ENCODE results near the gene MLC1.

MLC1 gene

DNA sequence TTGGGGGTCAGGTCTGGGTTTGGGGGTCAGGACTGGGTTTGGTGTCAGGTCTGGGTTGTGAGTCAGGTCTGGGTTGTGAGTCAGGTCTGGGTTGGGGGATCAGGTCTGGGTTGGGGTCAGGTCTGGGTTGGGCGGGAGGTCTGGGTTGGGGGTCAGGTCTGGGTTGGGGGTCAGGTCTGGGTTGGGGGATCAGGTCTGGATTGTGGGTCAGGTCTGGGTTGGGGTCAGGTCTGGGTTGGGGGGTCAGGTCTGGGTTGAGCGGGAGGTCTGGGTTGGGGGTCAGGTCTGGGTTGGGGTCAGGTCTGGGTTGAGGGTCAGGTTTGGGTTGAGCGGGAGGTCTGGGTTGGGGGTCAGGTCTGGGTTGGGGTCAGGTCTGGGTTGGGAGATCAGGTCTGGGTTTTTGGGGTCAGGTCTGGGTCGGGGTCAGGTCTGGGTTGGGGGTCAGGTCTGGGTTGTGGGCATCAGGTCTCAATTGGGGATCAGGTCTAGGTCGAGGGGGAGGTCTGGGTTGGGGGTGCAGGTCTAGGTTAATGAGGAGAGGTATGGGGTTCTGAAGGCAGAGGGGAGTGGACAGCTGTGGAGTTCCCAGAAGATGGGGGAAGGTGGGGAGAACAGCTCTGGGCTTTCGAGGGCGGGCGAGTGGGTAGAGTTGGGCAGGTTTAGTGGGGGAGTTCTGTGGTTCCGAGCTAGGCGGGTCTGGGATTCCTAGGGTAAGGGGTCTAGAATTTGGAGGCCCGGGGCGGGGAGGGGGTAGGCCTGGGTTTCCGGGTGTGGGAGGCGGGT is 27.8 kb downstream of the MLC1 start:
- DNase-seq = no peak

DNA sequence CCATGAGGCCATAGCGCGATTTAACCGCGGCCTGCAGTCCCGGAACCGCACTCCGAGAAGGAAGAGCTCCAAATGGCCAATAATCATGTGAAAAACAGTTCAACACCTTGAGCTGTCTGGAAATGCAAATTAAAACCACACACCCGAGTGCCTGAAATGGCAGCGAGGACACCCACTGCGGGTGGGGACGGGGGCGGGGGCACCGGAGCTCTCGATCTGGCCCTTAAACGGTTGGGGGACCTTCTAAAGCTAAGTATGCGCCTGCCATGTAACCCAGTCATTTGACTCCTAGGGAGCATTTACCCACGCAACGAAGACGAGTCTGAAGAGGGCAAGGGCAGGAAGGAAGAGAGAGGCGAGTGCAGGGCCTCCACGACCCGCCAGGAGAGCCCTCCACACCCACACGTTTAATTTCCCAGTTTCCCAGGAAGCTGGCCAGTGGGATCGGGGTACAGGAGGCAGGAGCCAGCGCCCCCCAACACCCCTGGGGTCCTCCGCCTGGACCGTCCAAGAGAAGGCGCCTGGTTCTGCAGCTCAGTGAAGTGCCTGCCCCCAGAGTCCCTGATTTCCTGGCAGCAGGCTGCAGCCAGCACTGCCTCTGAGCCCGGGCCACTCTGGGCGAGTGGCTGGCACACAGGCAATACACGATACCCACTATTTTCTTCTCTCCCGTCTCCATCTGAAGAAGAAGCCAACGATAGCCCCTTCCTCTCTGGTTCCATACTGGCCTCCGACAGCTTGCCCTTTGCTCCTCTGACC is 28.8 kb downstream of the MLC1 start:
- no peak for DNase-seq

DNA sequence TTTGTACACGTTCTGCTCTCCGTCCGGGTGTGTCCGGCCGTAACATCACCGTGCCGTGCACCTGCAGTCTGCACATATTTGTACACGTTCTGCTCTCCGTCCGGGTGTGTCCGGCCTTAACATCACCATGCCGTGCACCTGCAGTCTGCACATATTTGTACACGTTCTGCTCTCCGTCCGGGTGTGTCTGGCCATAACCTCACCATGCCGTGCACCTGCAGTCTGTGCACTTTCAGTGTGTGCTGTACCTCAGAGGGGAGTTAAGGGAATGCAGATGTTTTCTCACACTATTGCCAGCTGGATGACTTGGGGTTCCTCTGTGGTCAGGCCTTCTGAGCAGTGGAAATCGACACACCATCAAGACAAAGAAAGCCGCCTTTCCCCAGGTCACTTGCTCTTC is 31.4 kb downstream of the MLC1 start:
- no peak for DNase-seq

DNA sequence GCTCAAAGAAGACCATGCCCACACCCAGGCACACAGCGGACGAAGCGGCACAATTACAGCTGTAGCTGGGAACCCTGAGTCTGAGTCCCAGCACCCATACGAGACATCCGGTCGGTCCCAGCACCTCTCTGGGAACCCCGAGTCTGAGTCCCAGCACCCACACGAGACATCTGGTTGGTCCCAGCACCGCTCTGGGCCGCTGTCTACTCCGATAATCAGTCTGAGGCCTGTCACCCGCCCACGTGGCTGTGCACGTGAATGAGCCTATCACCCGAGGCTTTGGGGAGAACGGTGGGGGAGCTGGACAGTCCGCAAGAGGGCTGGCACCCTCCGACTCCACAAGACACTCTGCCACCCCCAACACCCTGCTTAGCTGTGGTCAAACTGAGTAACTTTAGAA is 33.3 kb downstream of the MLC1 start:
- DNase-seq = no peak

DNA sequence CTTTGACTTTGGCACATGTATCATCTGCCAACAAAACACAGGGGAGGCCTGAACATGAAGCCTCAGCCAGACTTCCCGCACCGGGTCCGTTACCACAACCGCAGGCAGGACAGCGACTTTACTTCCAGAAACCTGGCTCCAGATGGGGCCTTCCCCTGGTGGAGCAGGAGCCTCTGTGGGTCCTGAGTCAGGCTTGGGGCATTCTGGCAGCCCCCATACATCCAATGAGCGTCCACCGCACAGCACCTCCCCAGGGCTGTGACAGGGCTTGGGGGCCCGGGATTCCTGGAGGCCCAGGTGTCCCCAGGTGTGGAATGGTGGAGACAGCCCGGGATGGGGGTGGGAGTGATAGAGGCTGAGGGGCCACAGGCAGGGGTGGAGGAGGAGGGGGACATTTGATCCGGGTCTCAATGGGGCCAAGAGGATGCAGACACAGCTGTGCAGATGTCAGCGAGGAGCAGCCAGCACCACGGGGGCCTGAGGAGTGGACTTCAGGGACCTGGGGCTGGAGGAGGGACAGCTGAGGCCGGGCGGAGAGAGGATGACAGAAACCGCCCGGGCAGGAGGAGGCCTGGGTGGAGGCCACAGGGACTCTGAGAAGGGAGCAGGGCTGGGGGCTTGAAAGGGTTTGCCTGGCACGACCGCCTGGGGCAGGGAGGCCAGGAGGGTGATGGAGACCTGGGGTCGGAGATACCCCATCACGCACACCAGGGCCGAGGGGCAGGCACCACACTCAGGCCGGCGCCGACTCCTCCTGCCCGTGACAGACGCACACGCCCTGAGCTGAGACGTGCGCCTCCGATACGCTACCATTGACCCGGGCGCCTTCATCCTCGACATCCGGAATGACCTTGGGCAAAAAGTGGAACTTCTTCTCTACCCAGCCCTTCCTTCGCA is 35.7 kb downstream of the MLC1 start:
- no peak for DNase-seq

DNA sequence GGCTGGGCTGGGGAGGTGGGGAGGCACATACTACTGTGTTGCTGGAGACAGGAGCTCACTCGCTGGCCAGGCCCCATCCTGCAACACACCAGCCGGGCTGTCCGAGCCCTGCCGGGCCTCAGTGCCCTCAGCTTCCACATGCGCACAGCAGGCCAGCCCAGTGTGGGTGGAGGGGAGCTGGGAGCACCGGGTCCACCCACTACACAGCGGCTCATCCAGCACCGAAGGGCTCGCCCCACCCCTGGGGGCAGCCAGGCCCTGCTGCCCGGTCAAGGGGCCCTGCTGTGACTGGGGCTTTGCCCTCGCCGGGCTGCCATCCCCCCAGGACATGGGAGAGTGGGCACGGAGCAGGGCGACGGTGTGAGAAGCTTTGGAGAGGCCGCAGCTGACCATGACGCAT is 36.4 kb downstream of the MLC1 start:
- DNase-seq = no peak

DNA sequence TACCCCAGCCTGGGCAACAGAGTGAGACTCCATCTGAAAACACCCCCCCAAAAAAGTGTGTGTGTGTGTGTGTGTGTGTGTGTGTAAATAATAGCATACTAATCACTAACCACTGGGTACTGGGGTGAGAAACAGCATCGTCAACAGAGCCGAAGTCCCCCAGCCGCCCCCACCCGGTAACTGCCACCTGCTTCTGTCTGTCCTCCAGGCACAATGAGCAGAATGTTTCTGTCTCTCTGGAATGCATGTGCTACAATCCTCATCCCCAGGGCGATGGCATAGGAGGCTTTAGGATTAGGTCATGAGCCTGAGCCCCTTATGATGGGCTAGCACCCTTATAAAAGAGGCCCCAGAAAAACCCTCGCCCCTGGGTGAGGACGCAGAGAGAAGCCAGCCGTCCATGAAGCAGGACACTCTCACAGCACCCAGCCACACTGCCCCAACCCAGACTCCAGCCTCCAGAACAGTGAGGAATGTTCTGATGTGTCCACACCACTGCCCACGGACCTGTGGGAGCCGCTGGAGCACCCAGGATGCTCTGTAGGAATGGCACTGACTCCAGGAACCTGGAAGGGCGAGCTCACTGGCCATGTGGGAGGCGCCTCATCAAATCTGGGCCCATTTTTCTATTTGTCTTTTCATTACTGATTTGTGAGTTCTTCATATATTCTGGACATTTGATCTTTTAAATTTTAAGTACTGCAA is 37.0 kb downstream of the MLC1 start:
- DNase-seq = no peak

DNA sequence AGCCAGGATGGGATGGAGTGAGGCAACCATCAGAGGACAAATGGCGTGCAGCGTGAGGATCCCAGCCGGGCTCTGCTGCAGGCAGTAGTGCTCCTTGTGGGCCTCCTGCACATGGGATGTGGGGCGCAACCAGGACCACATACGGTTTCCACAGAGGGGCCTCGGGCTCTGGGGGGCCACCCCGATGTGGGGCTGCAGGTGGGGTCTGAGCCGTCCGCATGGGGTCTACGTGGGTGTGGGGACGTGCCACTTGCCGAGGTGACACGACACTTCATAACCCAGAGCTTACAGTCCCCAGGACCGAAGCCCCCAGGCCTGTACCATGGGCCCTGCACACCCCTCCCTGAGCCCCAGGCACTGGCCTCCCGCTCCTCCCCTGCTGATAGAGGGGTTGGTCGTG is 37.9 kb downstream of the MLC1 start:
- no peak for DNase-seq

DNA sequence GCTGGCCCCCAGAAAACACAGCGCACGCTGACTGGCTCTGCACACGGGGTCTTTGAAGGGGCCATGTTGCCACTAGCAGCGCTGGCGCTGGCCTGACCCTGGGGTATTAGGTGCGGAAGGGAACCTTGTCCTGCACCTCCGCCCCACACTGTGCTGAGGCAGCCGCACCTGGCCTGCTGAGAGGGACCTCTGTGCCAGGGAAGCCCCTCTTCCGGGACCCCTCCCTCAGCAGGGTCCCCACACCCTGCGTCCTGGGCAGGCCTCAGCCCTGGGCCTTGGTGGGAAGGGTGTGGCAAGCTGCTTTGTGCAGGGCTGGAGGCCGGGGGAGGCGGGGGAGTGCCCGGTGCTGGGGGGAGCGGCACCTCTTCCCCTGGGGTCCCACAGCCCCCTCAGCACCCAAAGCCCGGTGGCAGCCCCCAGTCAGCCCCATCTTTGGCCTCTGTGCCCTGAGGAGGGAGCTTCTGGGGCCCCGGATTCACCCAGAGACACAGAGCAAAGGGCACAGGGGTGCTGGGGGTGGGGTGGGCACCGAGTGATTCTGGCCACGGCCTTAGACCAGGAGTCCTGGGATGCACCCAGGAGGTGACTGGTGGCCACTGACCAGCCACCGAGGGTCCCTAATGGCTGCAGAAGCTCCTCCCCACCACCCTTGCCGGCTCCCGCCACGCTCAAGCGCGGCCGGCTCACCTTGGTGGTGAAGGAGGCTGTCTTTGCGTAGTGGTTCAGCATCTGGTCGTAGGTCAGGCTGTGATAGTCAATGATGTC is 38.6 kb downstream of the MLC1 start:
- no peak for DNase-seq

DNA sequence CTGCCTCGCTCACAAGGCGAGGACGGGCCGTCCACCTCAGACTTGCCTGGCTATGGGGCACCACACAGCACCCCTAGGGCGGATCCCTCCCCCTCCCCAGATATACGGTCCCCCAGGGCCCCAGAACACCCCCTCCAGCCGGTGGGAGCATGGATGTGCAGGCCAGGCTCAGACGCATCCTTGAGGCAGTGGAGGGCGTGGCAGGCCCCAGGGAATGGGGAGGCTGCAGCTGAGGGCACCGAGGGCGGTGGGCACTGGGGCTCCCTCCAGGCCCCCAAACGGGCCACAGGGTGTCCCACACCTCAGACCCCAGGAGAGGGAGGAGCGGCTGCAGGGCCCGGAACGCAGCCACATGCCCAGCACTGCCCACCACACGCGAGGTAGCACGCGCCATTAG is 39.2 kb downstream of the MLC1 start:
- no peak for DNase-seq

DNA sequence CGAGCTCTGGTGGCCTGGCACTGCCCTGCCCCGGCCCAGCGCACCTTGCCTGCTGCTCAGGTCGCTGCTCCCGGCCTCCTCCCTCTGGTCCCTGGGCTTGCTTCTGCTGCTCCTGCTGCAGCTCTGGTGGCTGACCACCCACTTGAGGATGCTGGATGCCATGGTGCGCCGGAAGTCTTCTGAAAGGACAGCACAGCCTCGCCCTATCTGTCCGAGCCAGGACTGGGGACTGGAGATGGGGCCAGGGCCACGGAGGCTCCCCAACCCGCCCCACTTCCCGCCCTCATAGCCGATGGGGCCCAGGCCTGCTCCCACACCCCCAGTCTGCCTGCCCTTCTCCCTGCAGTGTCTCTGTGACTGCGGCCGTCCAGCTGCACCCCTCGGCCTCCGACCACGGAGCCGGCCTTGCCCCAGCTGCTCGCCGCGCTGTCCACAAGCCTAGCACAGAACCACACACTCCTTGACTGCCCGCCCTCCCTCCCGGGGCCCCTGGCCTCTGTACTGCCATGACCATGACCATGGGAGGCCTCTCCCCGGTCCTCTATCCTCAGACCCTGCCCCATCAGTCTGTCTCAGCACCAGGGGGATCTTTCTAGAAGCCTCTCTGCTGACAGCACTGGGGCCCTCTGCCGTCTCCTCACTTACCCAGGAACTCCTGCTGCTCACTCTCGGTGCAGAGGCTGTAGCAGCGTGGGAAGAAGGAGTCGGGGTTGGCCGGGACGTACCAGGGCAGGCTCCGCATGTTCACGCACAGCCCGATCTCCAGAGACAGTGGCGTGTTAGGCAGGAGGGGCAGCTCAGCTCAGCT is 39.8 kb downstream of the MLC1 start:
- DNase-seq = no peak

DNA sequence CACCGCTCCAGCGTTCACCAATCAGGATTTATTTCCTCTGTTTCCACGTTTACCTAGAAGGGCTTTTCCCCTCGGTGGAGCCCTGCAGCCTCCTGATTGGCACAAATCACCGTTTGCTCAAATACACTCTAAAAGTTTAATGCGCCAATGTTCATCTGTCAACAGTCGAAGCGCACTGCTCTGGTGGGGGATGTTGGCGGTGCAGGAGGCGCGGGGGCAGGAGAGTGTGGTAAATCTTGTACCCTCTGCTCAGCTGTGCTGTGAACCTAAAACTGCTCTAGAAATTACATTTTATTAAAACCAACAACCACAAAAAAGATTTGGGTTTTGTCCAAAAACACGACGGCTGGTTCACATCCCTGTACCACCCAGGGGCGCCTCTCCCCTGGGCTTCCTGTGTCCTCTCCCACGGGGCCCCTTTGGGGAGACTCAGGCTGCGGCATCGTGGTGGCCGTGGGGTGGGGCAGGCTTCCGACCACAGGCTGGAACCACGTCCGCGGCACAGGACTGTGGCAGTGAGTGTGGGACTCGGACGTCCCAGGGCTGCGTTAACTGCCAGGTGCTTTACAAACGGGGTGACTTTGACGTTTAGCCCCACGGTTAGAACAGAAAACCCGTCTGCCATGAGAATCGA is 40.6 kb downstream of the MLC1 start:
- DNase-seq = no peak

DNA sequence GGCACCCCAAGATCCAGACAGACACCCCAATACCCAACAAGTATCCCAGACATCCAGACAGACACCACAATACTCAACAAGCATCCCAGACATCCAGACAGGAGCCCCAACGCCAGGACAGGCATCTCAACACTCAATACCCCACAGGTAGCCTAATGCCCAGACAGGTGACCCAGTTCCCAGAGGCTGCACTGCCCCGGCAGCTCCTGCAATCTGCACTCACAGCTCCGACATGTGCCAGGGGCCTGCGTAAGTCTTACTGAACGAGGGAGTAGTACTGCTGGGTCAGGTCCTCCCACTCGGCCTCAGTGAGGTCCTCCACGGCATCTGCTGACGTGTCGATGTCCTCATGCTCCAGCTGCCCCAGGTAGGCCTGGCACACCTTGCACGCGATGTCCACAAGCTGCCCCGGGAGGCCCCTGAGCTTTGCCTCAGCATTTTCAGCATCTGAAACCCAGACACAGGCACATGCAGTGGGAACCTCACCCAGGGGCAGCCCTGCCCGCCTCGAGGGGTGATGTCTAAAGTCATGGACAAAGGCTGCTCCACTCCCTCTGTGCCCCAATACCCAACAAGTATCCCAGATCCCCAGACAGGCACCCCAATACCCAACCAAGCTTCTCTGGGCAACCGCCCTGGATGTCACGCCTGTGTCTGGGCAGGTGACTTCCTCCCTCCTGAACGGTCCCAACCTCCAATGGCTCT is 43.7 kb downstream of the MLC1 start:
- DNase-seq = no peak

DNA sequence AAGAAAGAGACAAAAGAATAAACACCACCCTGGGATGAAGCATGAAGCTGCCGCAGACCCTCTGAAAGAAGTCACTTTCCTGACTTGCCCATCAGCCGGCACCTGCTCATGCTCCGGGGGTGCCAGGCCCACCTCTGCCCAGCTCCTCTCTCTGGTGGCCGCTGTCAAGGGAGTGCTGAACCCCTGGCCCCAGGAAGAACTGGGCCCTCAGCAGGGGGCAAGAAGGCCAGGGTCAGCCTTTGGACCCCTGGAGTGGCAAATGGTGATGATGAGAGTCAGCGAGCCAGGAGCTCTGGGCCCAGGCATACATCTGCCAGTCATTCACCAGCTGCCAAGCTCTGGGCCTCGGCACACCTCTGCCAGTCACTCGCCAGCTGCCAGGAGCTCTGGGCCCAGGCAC is 44.5 kb downstream of the MLC1 start:
- no peak for DNase-seq

DNA sequence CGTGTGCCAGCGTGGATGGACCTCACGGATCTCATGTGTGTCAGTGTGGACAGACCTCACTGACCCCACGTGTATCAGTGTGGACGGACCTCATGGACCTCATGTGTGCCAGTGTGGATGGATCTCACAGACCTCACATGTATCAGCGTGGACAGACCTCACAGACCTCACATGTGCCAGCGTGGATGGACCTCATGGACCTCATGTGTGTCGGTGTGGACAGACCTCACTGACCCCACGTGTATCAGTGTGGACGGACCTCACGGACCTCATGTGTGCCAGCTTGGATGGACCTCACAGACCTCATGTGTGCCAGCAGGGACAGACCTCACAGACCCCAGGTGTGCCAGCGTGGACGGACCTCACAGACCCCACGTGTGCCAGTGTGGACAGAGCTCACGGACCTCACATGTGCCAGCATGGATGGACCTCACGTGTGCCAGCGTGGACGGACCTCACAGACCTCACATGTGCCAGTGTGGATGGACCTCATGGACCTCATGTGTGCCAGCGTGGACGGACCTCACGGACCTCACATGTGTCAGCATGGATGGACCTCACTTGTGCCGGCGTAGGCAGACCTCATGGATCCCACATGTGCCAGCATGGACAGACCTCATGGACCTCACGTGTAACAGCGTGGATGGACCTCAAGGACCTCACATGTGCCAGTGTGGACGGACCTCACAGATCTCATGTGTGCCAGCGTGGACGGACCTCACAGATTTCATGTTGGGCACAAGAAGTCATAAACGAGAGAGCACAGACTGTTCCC is 45.4 kb downstream of the MLC1 start:
- no peak for DNase-seq

DNA sequence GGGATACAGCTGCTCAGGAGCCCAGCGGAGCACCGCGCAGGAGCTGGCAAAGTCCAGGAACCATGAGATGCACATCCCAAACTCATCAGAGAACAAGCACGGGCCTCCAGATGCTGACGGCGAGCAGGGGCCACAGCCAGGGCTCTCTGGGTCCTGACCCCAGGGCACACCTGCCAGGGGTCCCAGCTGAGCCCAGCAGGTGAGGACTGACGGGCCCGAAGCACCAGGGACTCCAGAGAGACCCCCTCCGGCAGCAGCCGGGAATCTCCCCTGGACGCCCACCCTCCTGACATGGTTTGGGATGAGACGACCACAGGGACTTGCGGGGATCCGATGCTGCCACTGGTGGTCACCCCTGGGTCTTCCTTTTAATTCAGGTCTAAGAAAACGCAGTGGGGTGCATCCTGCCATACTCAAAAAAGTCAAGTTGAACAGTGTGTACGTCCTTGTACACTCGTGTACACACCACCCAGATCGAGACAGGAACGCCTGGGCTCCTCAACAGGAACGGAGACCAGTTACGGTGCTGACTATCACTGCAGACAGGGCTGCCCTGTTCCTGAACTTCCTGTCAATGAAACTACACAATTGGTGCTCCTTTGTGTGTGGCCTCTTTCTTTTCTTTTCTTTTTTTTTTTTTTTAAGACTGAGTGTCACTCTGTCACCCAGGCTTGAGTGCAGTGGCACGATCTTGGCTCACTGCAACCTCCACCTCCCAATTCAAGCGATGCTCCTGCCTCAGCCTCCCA is 49.1 kb downstream of the MLC1 start:
- DNase-seq = no peak

DNA sequence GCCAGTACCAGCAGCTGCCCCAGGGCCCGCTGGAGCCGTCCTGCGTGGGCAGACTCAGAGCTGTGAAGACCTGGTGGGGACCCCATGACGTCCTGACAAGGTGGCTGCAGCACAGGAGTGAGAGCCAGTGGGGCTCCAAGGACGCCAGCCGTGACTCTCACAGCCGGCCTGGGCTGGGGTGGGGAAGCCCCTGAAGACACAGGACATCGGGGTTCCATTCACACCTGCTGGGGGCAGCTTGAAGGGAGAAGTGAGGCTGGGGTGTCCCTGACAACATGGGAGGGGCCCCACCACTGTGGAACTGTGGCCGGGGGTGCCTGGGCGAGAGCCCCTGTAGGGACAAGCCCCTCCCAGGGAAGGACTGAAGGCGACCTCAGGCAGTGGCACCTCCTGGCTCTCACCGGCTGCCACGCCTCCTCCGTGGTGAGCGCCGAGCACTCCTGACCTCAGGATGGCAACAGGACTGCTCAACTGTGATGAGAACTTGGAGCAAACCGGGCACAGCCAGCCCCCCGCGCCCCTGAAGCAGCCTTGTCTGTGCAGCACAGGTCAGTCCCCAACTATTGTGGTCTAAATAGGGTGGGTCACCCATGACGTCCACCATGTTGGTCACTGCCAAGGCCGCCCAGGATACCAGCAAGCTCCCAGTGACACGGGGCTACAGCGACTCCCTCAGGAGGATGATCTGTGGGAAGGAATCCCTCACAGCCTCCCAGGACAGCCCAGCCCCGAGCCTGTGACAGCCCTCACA is 49.9 kb downstream of the MLC1 start:
- DNase-seq = no peak

Measured in NCI-H526 treated with DMSO at 0.1 percent for 48 hours (cell line).